DND-41 (cell line): ENCODE measurements around the gene KANTR.

Experiments used
- ATAC-seq: fragments of 200-7000 bp; cut with Tn5 transposase; 3 replicates; pipeline ENCODE4 v1.9.1; 2021; ENCODE audit warnings: low read depth; ENCODE audit not compliant: insufficient read depth
- DNase-seq: peaks from one replicate; pipeline ENCODE4 v3.0.0-alpha.2; 2020
- H2AFZ ChIP-seq: 2 replicates; pipeline ENCODE4 v1.6.0; 2012; ENCODE audit warnings: low read depth, low read length
- H3K27ac ChIP-seq: 2 replicates; pipeline ENCODE4 v1.5.1; 2012; ENCODE audit warnings: low read length, inconsistent platforms
- H3K27me3 ChIP-seq: fragments of 200-600 bp; sonication (generic); 2 replicates; pipeline ENCODE4 v1.6.0; 2012; ENCODE audit warnings: low read length, mild to moderate bottlenecking, inconsistent platforms; ENCODE audit not compliant: insufficient read depth, poor library complexity
- H3K36me3 ChIP-seq: 2 replicates; pipeline ENCODE4 v1.5.1; 2012; ENCODE audit warnings: low read length, inconsistent platforms; ENCODE audit not compliant: insufficient read depth
- H3K4me1 ChIP-seq: 2 replicates; pipeline ENCODE4 v1.5.1; 2012; ENCODE audit warnings: mild to moderate bottlenecking, low read length; ENCODE audit not compliant: insufficient read depth
- H3K4me2 ChIP-seq: 2 replicates; pipeline ENCODE4 v1.6.0; 2012; ENCODE audit warnings: mild to moderate bottlenecking, moderate library complexity, low read length, inconsistent platforms; ENCODE audit not compliant: insufficient read depth
- H3K4me3 ChIP-seq, 2 experiments: fragments of 200-600 bp in 1 of 2; shearing (Covaris generic) in 1 of 2; 2 replicates each; pipeline ENCODE4 v1.5.1; 2012 to 2016; ENCODE audit warnings: inconsistent platforms in 2 of 2, low read length in 2 of 2, mild to moderate bottlenecking in 2 of 2, low read depth in 1 of 2, moderate library complexity in 1 of 2
- H3K79me2 ChIP-seq: 2 replicates; pipeline ENCODE4 v1.6.0; 2012; ENCODE audit warnings: low read length, inconsistent platforms; ENCODE audit not compliant: insufficient read depth
- H3K9ac ChIP-seq: 2 replicates; pipeline ENCODE4 v1.6.0; 2012; ENCODE audit warnings: low read depth, mild to moderate bottlenecking, inconsistent platforms, low read length, moderate library complexity
- H3K9me3 ChIP-seq: 2 replicates; pipeline ENCODE4 v1.5.1; 2012; ENCODE audit warnings: low read length, moderate library complexity, mild to moderate bottlenecking, inconsistent platforms; ENCODE audit not compliant: insufficient read depth, severe bottlenecking
- H4K20me1 ChIP-seq: 2 replicates; pipeline ENCODE4 v1.6.0; 2012; ENCODE audit warnings: low read length; ENCODE audit not compliant: insufficient read depth
- EZH2 ChIP-seq: IDR thresholded peaks from 3 replicates; pipeline ENCODE4 v1.6.1; 2012; ENCODE audit warnings: borderline replicate concordance, low read depth, mild to moderate bottlenecking, moderate library complexity, low read length, inconsistent platforms; ENCODE audit not compliant: severe bottlenecking
- TF ChIP-seq, protein P1 (sequence below): IDR thresholded peaks from 2 replicates; pipeline ENCODE4 v1.5.1; 2012; ENCODE audit warnings: borderline replicate concordance, low read length, moderate library complexity, mild to moderate bottlenecking; ENCODE audit not compliant: poor library complexity, severe bottlenecking; ENCODE audit errors: extremely low read depth

Gene KANTR

DNA sequence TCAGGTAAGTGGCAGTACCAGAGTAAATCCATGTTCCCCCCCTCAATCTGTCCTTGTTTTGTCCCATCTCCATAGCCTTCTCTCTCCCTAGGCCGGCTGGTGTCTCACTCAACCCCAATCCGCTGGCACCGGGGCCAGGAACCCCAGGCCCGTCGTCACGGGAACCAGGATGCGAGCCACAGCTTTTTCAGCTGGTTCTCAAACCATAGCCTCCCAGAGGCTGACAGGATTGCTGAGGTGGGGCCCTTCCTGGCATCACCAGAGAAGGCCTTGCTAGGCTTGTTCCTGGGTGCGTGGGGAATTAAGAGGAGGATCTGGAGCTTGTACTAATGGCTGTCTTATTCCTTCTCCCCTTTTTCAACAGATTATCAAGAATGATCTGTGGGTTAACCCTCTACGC lies 9.1 kb upstream of the KANTR start:
- no peak for DNase-seq
- Histone ChIP-seq H3K36me3 (peaks cover 34% of the 10 kb centered on the region), H2AFZ (no peak overlapping the region), H3K79me2 (peaks cover 20% of the 10 kb centered on the region), H3K9me3 (no peaks in the 10 kb centered on the region), H3K27ac (no peak overlapping the region), H3K4me1 (peaks cover 19% of the 10 kb centered on the region), H3K4me3 (no peak overlapping the region), H3K27me3 (no peaks in the 10 kb centered on the region), H4K20me1 (peaks cover 8% of the 10 kb centered on the region), H3K9ac (no peak overlapping the region), H3K4me2 (no peak overlapping the region)
- no peak for ATAC-seq
- no peak for TF ChIP-seq EZH2
- TF ChIP-seq, protein P1, sequence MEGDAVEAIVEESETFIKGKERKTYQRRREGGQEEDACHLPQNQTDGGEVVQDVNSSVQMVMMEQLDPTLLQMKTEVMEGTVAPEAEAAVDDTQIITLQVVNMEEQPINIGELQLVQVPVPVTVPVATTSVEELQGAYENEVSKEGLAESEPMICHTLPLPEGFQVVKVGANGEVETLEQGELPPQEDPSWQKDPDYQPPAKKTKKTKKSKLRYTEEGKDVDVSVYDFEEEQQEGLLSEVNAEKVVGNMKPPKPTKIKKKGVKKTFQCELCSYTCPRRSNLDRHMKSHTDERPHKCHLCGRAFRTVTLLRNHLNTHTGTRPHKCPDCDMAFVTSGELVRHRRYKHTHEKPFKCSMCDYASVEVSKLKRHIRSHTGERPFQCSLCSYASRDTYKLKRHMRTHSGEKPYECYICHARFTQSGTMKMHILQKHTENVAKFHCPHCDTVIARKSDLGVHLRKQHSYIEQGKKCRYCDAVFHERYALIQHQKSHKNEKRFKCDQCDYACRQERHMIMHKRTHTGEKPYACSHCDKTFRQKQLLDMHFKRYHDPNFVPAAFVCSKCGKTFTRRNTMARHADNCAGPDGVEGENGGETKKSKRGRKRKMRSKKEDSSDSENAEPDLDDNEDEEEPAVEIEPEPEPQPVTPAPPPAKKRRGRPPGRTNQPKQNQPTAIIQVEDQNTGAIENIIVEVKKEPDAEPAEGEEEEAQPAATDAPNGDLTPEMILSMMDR: no peak

DNA sequence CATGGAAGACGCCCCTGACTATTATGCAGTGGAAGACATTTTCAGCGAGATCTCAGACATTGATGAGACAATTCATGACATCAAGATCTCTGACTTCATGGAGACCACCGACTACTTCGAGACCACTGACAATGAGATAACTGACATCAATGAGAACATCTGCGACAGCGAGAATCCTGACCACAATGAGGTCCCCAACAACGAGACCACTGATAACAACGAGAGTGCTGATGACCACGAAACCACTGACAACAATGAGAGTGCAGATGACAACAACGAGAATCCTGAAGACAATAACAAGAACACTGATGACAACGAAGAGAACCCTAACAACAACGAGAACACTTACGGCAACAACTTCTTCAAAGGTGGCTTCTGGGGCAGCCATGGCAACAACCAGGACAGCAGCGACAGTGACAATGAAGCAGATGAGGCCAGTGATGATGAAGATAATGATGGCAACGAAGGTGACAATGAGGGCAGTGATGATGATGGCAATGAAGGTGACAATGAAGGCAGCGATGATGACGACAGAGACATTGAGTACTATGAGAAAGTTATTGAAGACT lies 8.2 kb upstream of the KANTR start:
- H3K79me2 ChIP-seq: peaks cover 20% of the 10 kb centered on the region
- H3K9ac ChIP-seq: no peak overlapping the region
- DNase-seq (no peak), ATAC-seq (no peak)
- no peak overlapping the region for H3K4me3 ChIP-seq
- H4K20me1 ChIP-seq: peaks cover 8% of the 10 kb centered on the region
- no peaks in the 10 kb centered on the region for H3K9me3 ChIP-seq
- no peak overlapping the region for H3K4me2 ChIP-seq
- TF ChIP-seq, protein P1: no peak
- no peak for TF ChIP-seq EZH2
- no peak overlapping the region for H2AFZ ChIP-seq
- H3K27ac ChIP-seq: no peak overlapping the region
- peaks cover 19% of the 10 kb centered on the region for H3K4me1 ChIP-seq
- H3K36me3 ChIP-seq: peaks cover 34% of the 10 kb centered on the region
- H3K27me3 ChIP-seq: no peaks in the 10 kb centered on the region

DNA sequence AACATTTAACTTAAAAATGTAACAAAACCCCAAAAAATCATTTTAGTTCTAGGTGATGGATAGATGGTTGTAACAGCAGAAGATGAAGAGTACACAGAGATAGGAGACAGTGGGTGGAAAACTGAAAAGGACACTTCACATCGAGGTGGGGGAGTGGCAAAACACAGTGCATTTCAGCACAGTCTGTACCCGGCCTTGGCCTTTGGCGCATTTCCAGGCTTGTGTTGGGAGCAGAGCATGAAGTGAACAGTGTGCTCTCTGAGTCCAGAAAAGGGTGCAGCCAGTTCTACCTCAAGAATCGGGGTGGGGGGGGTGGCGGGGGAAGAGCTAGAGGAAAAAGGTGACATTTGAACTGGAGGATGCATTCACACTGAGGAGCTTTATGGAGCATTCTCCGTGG lies 7.5 kb upstream of the KANTR start:
- H4K20me1 ChIP-seq: peaks cover 8% of the 10 kb centered on the region
- H3K4me1 ChIP-seq: peaks cover 19% of the 10 kb centered on the region
- no peak for ATAC-seq
- H3K4me2 ChIP-seq: no peak overlapping the region
- H3K27me3 ChIP-seq: no peaks in the 10 kb centered on the region
- H3K9me3 ChIP-seq: no peaks in the 10 kb centered on the region
- peaks cover 20% of the 10 kb centered on the region for H3K79me2 ChIP-seq
- TF ChIP-seq, protein P1: no peak
- TF ChIP-seq EZH2: no peak
- H3K36me3 ChIP-seq: peaks cover 34% of the 10 kb centered on the region
- no peak overlapping the region for H2AFZ ChIP-seq
- H3K9ac ChIP-seq: no peak overlapping the region
- no peak for DNase-seq
- no peak overlapping the region for H3K4me3 ChIP-seq
- no peak overlapping the region for H3K27ac ChIP-seq

DNA sequence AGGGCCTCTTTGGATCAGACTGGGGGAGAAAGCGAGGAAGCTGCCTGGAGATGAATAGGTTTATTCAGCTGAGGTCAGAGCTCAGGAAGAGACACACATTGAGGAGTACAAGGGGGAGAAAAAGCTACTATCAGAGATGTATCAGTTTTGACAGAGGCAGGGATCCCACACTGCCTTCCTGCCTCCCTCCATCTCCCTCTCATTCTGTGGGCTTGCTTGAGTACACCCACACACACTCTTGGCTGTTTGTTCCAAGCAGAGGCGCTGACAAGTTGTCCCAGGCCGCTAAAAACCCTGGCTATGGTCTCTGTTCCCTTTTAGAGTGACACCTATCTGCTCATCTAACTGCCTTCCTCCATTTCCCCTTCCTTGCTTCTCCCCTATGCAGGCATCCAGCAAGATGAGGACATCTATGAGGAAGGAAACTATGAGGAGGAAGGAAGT lies 6.5 kb upstream of the KANTR start:
- Histone ChIP-seq H3K9ac (no peak overlapping the region), H3K9me3 (no peaks in the 10 kb centered on the region), H3K79me2 (peaks cover 20% of the 10 kb centered on the region), H2AFZ (no peak overlapping the region), H3K4me2 (no peak overlapping the region), H3K27ac (no peak overlapping the region), H3K36me3 (peaks cover 34% of the 10 kb centered on the region), H4K20me1 (peaks cover 8% of the 10 kb centered on the region), H3K27me3 (no peaks in the 10 kb centered on the region), H3K4me3 (no peak overlapping the region), H3K4me1 (peaks cover 19% of the 10 kb centered on the region)
- no peak for DNase-seq
- no peak for TF ChIP-seq EZH2
- TF ChIP-seq, protein P1: no peak
- ATAC-seq: no peak
